Testis (tissue), 3 donors: ENCODE data around the gene CACNA2D3. TPM values are rescaled to one million over a fixed set of nuclear protein-coding genes. Genes with fewer than 3 reads are reported as not detected.

Experiments
- DNase-seq: peaks from one replicate; pipeline ENCODE4 v3.0.0-alpha.2; 2019
- H3K27ac ChIP-seq, 2 donors: fragments of 200-600 bp; sonication (generic); one replicate each; pipeline ENCODE4 v1.5.1; 2019
- H3K27me3 ChIP-seq: fragments of 200-600 bp; sonication (generic); one replicate; pipeline ENCODE4 v1.5.1; 2019
- H3K36me3 ChIP-seq: fragments of 200-600 bp; sonication (generic); one replicate; pipeline ENCODE4 v1.5.1; 2017; ENCODE audit warnings: low read depth; ENCODE audit errors: missing control alignments
- H3K4me1 ChIP-seq: fragments of 200-600 bp; sonication (generic); one replicate; pipeline ENCODE4 v1.5.1; 2019
- H3K4me3 ChIP-seq, 2 donors: fragments of 200-600 bp; sonication (generic); one replicate each; pipeline ENCODE4 v1.5.1; 2017 to 2019
- H3K9me3 ChIP-seq: fragments of 200-600 bp; sonication (generic); one replicate; pipeline ENCODE4 v1.5.1; 2017
- CTCF ChIP-seq, 3 experiments: fragments of 450-650 bp in 2 of 3; fragments of 200-600 bp in 1 of 3; sonication (generic) in 1 of 3; IDR thresholded peaks; one replicate each; pipeline ENCODE4 v1.5.1; 2016 to 2019; ENCODE audit warnings: antibody characterized with exemption in 3 of 3, mild to moderate bottlenecking in 2 of 3, moderate library complexity in 1 of 3
- POLR2A ChIP-seq: fragments of 450-650 bp; IDR thresholded peaks from one replicate; pipeline ENCODE4 v1.6.1; 2017; ENCODE audit warnings: antibody characterized with exemption, mild to moderate bottlenecking, moderate library complexity
- WGBS, 2 donors: methylation state at CpG; one replicate each; pipeline ENCODE4 v1.1.5; 2018; 5-methylcytosine and 5-hydroxymethylcytosine counted together
- intact Hi-C: fragments of 100-400 bp; cut with DNase I; formaldehyde crosslinking; loops from one replicate; pipeline ENCODE4 v1.15.1; 2023; ENCODE audit warnings: low total_unique reads
- polyA plus RNA-seq: library from polyadenylated mRNA; stranded (reverse); fragments of 350-450 nt; fragmentation: Illumina TruSeq; extraction: RNeasy Lipid Tissue Mini Kit (QIAGEN cat#74804); gene quantifications from one replicate; pipeline ENCODE4 v1.2.3, GENCODE V29; 2014; ENCODE audit warnings: low read depth, low replicate concordance; ENCODE audit not compliant: insufficient read depth
- total RNA-seq, 2 donors: library from RNA; depleted of rRNA; stranded (reverse); fragments of >200 nt; gene quantifications; one replicate each; pipeline ENCODE4 v1.2.3, GENCODE V29; 2016

CACNA2D3 gene
- total and polyA plus RNA-seq, 3 donors from 2014 or later, result 10.1 to 16.5 (median 11.2) TPM

DNA sequence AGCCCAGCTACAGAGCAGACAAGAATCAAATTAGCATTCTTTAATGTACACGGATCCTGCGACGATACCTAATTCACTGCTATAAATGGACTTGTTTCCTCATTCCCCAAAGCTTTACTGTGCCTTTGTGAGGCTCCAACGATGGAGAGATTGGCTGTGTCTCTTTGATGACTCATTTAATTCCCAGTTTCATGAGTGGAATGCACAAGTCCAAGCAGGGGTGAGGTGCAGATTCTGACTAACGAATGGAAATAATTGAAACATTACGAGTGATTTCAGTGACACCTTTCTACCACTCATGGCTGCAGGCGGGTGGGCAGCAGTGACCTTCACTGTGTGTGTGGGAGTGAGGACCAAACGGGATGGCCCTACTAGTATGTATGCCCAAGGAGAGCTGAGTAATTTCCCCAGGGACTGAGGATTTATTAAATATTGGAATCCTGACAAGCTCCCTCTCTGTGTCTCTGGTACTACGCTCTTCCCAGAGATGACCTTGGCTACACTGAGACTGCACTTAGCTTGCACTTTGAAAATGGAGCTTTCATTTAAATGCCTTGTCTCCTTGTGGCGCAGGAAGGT is 156.7 kb downstream of the CACNA2D3 start:
- WGBS, 2 donors, result 46 to 59% methylated on average over 9 to 10 of the region's 10 CpGs

GRCh38 chr3:54283470-54283869 is 161.1 kb downstream of the CACNA2D3 start:
- Histone ChIP-seq H3K27me3 (no peaks in the 10 kb centered on the region), H3K36me3 (no peaks in the 10 kb centered on the region), H3K9me3 (no peaks in the 10 kb centered on the region), H3K27ac (no peak overlapping the region), H3K4me1 (no peaks in the 10 kb centered on the region), H3K4me3 (no peak overlapping the region)
- intact Hi-C loops, result no loop called here
- no peak for TF ChIP-seq POLR2A
- no peak for TF ChIP-seq CTCF (IDR thresholded peaks at IDR 0.05)
- DNase-seq, result no peak
- 65 to 68% methylated on average over 4 of the region's 4 CpGs for WGBS, 2 donors

More for the DNA sequence above, 156.7 kb downstream of the CACNA2D3 start:
- TF ChIP-seq CTCF (IDR thresholded peaks at IDR 0.05), result no peak
- TF ChIP-seq POLR2A, result no peak
- no peak overlapping the region for H3K4me3 ChIP-seq
- no peaks in the 10 kb centered on the region for H3K27me3 ChIP-seq
- no peak overlapping the region for H3K27ac ChIP-seq
- intact Hi-C loops, result no loop called here
- no peaks in the 10 kb centered on the region for H3K36me3 ChIP-seq
- H3K9me3 ChIP-seq, result no peaks in the 10 kb centered on the region
- H3K4me1 ChIP-seq, result no peaks in the 10 kb centered on the region
- DNase-seq, result no peak

GRCh38 chr3:54294214-54294613 is 171.9 kb downstream of the CACNA2D3 start:
- 86 to 90% methylated on average over 4 of the region's 4 CpGs for WGBS, 2 donors
- TF ChIP-seq POLR2A (no peak), CTCF (IDR thresholded peaks at IDR 0.05) (no peak)
- Histone ChIP-seq H3K4me1 (peaks cover 9% of the 10 kb centered on the region), H3K36me3 (no peaks in the 10 kb centered on the region), H3K27me3 (no peaks in the 10 kb centered on the region), H3K4me3 (no peak overlapping the region), H3K27ac (no peak overlapping the region), H3K9me3 (no peaks in the 10 kb centered on the region)
- intact Hi-C loops, result no loop called here
- no peak for DNase-seq

DNA sequence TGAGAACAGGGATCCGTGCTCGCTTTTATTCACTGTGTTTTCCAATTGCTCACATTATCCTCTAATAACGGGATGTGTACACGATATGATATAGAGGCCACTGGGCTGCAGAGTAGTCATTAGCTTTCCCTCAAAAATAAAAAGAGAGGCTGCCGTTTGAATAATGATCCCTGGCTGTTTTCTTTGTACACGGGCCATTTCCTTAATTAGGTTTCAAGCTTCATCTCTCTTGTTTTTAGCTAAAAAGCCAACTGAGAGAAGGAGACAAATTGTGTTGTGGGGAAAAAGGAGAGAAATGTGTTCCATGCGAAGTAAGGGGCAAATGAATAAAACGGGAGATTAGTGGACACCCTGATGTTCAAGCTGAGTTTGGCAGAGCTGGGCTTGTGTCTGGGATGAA is 174.2 kb downstream of the CACNA2D3 start:
- H3K27ac ChIP-seq, result no peak overlapping the region
- DNase-seq, result no peak
- H3K36me3 ChIP-seq, result no peaks in the 10 kb centered on the region
- no peaks in the 10 kb centered on the region for H3K9me3 ChIP-seq
- intact Hi-C loops, result no loop called here
- H3K27me3 ChIP-seq, result no peaks in the 10 kb centered on the region
- 50% methylated on average over 8 of the region's 8 CpGs for WGBS, 2 donors
- peaks cover 9% of the 10 kb centered on the region for H3K4me1 ChIP-seq
- H3K4me3 ChIP-seq, result no peak overlapping the region
- TF ChIP-seq POLR2A (no peak), CTCF (IDR thresholded peaks at IDR 0.05) (no peak)
